Measurements from ENCODE around the gene ZNF830. TPM values are rescaled to one million over a fixed set of nuclear protein-coding genes. Genes with fewer than 3 reads are reported as not detected.
A peak's percentile ranks its signal among the peaks of the same experiment; 100 is the strongest.

Gene ZNF830
- total RNA-seq, 1 experiment from 2014 or later: 21.6 TPM

DNA sequence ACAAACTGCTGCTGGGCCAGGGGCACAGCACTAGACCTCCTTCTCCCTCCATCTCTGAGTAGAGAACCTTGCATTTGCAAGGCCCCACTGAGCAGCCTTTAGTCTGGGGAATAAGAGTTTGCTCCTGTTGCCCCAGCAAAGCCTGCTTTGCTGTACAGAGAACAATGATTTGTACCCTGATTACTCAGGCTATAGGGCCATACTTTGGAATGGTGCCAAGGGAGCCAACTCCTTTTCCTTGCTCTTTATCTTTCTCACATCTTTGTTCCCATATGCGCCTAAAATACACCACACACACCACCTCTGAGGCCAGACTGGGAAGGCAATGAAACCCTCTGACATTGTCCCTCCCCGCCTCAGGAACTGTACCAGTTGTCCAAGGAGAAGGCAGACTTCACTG, 40.2 kb downstream of the ZNF830 start:
- Mint-ChIP-seq H3K9me3 (ENCODE audit: unreplicated experiment) (no peaks in the 10 kb centered on the region), H3K36me3 (ENCODE audit: insufficient read depth, unreplicated experiment) (peaks cover 36% of the 10 kb centered on the region), H3K4me3 (ENCODE audit: unreplicated experiment) (no peak overlapping the region), H3K4me1 (ENCODE audit: insufficient read depth, unreplicated experiment) (no peaks in the 10 kb centered on the region), H3K27me3 (ENCODE audit: insufficient read depth, unreplicated experiment) (no peaks in the 10 kb centered on the region), H3K27ac (ENCODE audit: low read depth, unreplicated experiment) (no peak overlapping the region)
- intact Hi-C loops (cut with micrococcal nuclease): no loop called here
- no TSS peak for BruUV-seq (replicated peaks)
- TF ChIP-seq CTCF (IDR thresholded peaks at IDR 0.05; ENCODE audit: unreplicated experiment): no peak
- CTCF ChIA-PET: interaction anchor here (0.9 to 7.9 kb wide), 3 partner anchors 92 to 119 kb away, joined by 3 to 97 read pairs (median 3); partner anchors contain the start of genes FNDC8 and RAD51D
- no peak for DNase-seq (ENCODE audit: unreplicated experiment)
- POLR2A ChIA-PET: interaction anchor here (2.3 kb wide), 1 partner anchor 11 kb away, joined by 5 read pairs; no protein-coding TSS in a partner anchor

- CTCF ChIA-PET: interaction anchor here (0.6 to 1.2 kb wide), 3 partner anchors 61 to 90 kb away, joined by 3 to 4 read pairs (median 3); partner anchors contain the start of gene RFFL
- Mint-ChIP-seq H3K9me3 (ENCODE audit: unreplicated experiment) (no peaks in the 10 kb centered on the region), H3K4me3 (ENCODE audit: unreplicated experiment) (no peak overlapping the region), H3K4me1 (ENCODE audit: insufficient read depth, unreplicated experiment) (no peaks in the 10 kb centered on the region), H3K27me3 (ENCODE audit: insufficient read depth, unreplicated experiment) (no peaks in the 10 kb centered on the region), H3K36me3 (ENCODE audit: insufficient read depth, unreplicated experiment) (peaks cover 39% of the 10 kb centered on the region), H3K27ac (ENCODE audit: low read depth, unreplicated experiment) (peak overlapping the region; percentile 69)
- POLR2A ChIA-PET: interaction anchor here (0.9 to 2.3 kb wide), 2 partner anchors 10 to 23 kb away, joined by 3 to 5 read pairs; no protein-coding TSS in a partner anchor
- intact Hi-C loops (cut with micrococcal nuclease): no loop called here
- BruUV-seq (replicated peaks): no TSS peak
- no peak for DNase-seq (ENCODE audit: unreplicated experiment)
- no peak for TF ChIP-seq CTCF (IDR thresholded peaks at IDR 0.05; ENCODE audit: unreplicated experiment)
Observed at GRCh38 chr17:35002876-35003551, 41.7 kb downstream of the ZNF830 start.

DNA sequence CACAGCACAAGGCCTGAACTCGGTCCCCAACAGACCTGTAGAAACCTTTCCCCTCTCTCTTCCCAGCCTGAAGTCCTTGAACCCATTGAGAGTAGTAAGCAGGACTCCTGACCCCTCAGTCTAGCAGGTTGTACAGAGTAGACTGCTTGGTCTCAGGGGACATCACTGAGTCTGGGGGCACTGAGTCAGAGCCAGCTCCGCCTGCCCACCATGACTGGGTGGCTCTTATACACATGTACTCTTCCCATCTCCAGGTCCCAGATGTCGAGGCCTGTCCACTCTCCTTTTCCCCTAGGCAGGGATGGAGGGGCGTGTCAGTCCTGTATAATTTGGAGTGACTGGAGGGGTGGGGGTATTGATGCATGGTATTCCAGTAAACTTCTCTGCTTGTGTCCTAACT, 42.4 kb downstream of the ZNF830 start:
- H3K36me3 Mint-ChIP-seq (ENCODE audit: insufficient read depth, unreplicated experiment): peaks cover 45% of the 10 kb centered on the region
- no peak for DNase-seq (ENCODE audit: unreplicated experiment)
- intact Hi-C loops (cut with micrococcal nuclease): no loop called here
- POLR2A ChIA-PET: no interaction called here
- CTCF ChIA-PET: interaction anchor here (1.1 kb wide), 1 partner anchor 60 kb away, joined by 4 read pairs; the partner anchor contains the start of gene RFFL
- no peaks in the 10 kb centered on the region for H3K4me1 Mint-ChIP-seq (ENCODE audit: insufficient read depth, unreplicated experiment)
- no peak overlapping the region for H3K27ac Mint-ChIP-seq (ENCODE audit: low read depth, unreplicated experiment)
- H3K4me3 Mint-ChIP-seq (ENCODE audit: unreplicated experiment): no peak overlapping the region
- no TSS peak for BruUV-seq (replicated peaks)
- H3K27me3 Mint-ChIP-seq (ENCODE audit: insufficient read depth, unreplicated experiment): no peaks in the 10 kb centered on the region
- H3K9me3 Mint-ChIP-seq (ENCODE audit: unreplicated experiment): no peaks in the 10 kb centered on the region
- no peak for TF ChIP-seq CTCF (IDR thresholded peaks at IDR 0.05; ENCODE audit: unreplicated experiment)

DNA sequence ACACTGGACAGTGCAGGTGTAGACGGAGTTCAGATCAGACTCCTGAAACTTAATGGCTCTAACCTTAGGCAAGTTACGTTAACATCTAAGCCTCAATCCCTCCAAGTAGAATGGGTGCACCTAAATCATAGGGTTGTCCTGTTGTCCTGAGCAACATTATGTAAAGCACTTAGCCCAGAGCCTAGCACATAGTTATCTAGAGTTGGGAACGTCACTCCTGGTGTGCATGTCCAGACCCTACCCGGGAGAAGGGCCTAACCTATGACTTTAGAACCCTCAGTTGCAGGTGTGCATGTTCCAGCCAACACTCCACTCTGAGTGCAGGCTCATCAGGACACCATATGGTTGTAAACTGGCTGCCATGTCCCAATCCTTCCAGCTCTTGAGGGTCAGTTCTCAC, 45.0 kb downstream of the ZNF830 start:
- ChIA-PET CTCF (interaction anchor here (0.8 to 1.3 kb wide), 2 partner anchors 113 to 114 kb away, joined by 3 to 6 read pairs; partner anchors contain the start of gene RAD51D), POLR2A (no interaction called here)
- Mint-ChIP-seq H3K27ac (ENCODE audit: low read depth, unreplicated experiment) (no peak overlapping the region), H3K36me3 (ENCODE audit: insufficient read depth, unreplicated experiment) (peaks cover 47% of the 10 kb centered on the region), H3K4me1 (ENCODE audit: insufficient read depth, unreplicated experiment) (no peaks in the 10 kb centered on the region), H3K9me3 (ENCODE audit: unreplicated experiment) (no peaks in the 10 kb centered on the region), H3K27me3 (ENCODE audit: insufficient read depth, unreplicated experiment) (no peaks in the 10 kb centered on the region), H3K4me3 (ENCODE audit: unreplicated experiment) (no peak overlapping the region)
- intact Hi-C loops (cut with micrococcal nuclease): no loop called here
- no TSS peak for BruUV-seq (replicated peaks)
- no peak for DNase-seq (ENCODE audit: unreplicated experiment)
- no peak for TF ChIP-seq CTCF (IDR thresholded peaks at IDR 0.05; ENCODE audit: unreplicated experiment)
